Measurements from ENCODE around the gene KCNK5. TPM values are rescaled to one million over a fixed set of nuclear protein-coding genes. Genes with fewer than 3 reads are reported as not detected.

Gene KCNK5
- total and polyA plus RNA-seq, 9 of the 15 experiments (the other 6 are each of a cell fraction or from before 2014, with no cell fraction given), result 1.5 to 45.8 (median 25.8) TPM

DNA sequence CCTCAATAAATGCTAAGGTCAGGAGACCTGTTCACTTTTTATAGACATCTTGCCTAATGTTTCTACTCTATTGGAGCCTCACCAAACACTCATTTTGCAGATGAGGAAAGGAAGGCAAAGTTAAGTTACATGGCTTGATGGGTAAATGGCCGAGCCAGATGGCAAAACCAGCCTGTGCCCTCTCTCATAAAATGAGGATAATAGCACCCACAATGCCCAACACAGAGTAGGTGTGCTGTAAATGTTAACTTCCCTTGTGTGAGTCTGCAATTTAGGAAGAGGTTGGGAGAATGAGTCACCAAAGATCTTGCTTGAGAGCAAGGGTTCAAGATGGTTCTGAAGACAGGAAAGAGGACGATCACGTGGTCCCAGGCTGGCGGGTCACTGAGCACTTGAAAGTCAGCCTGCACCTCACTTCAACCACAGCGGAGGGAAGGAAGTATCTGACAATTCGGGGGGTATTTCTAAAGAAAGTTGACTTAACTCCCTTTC, 3.3 kb downstream of the KCNK5 start (continued):
- TF ChIP-seq THRB (CRISPR knock-in tag; conservative IDR thresholded peaks at IDR 0.05), result no peak

DNA sequence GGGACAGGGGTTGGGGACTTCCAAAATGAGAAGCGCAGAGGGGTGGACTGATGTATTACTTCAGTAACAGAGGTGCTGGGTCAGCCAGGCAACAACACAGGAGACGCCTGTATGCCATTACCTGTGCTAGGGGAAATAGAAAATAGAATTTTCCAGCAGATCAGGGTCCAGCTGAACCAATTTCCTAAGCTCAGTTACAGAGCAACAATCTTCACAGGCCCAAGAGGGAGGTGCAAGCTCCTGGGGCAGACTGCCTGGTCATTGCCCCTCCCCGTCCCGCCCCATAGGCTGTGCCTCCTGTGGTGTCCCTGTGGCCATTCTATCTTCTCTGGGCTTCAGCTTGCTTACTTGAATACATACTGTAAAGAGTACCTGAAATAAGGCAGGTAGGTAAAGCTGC, 3.7 kb downstream of the KCNK5 start:
- in situ Hi-C loops (cut with MboI) (no loop called here), intact Hi-C loops (cut with micrococcal nuclease) (loop anchor here (5.0 to 10.0 kb wide), 2 partner anchors 58 to 111 kb away; partner anchors contain the start of gene SAYSD1)
- H3K9ac ChIP-seq (ENCODE audit: insufficient read depth in 1 of 2, low read depth in 2 of 2, low read length in 2 of 2), result peak overlapping the region; percentile 74 to 82; a peak in 3 of 4 replicates
- H3K9me1 ChIP-seq (ENCODE audit: control insufficient read depth, insufficient read depth, low read length), result peaks cover 5% of the 10 kb centered on the region
- BruUV-seq (replicated peaks), result no TSS peak
- peak overlapping the region; percentile 92 for H3K27ac ChIP-seq (ENCODE audit: extremely low read depth, low read depth, low read length)
- CTCF ChIA-PET (ENCODE audit: low intra/inter-chr PET ratio), result no interaction called here
- POLR2A ChIA-PET, result interaction anchor here (0.6 to 2.5 kb wide), 6 partner anchors 9 to 407 kb away, joined by 3 to 14 read pairs (median 3); no protein-coding TSS in a partner anchor
- H2AFZ ChIP-seq (ENCODE audit: low read depth, low read length), result peak overlapping the region; percentile 32; the same call in 1 of the 2 replicates
- H3K79me2 ChIP-seq (ENCODE audit: control insufficient read depth, insufficient read depth, low read length), result peaks cover 87% of the 10 kb centered on the region
- FAIRE-seq (peak; percentile 85), DNase-seq (ENCODE audit: extremely low read depth in 1 of 4, low spot score in 3 of 4) (peak; percentile 65 to 93 (median 80)), ATAC-seq (peak; percentile 77)
- H4K20me1 ChIP-seq (replicated peaks; ENCODE audit: control insufficient read depth, insufficient read depth, low read length), result peaks cover 14% of the 10 kb centered on the region; the same call in 1 of the 2 replicates
- no peaks in the 10 kb centered on the region for H3K27me3 ChIP-seq (ENCODE audit: control insufficient read depth in 2 of 2, insufficient read depth in 2 of 2, low read length in 2 of 2)
- 20% methylated on average over 4 of the region's 4 CpGs for WGBS (ENCODE audit: insufficient coverage, low coverage, missing lambda C conversion rate)
- peaks cover 65 to 67% of the 10 kb centered on the region in 2 experiments for H3K4me1 ChIP-seq (replicated peaks in 1 of 2; ENCODE audit: control insufficient read depth in 2 of 2, insufficient read depth in 2 of 2, low read length in 2 of 2)
- H3K36me3 ChIP-seq (ENCODE audit: control insufficient read depth, insufficient read depth, low read length), result peaks cover 51% of the 10 kb centered on the region
- peak overlapping the region; percentile 73 for H3K4me3 ChIP-seq
- no peaks in the 10 kb centered on the region for H3K9me3 ChIP-seq (replicated peaks; ENCODE audit: control insufficient read depth, insufficient read depth, low read depth, low read length)
- H3K4me2 ChIP-seq (ENCODE audit: insufficient read depth, low read length), result peak overlapping the region; percentile 91
- TF ChIP-seq RBM25 (IDR thresholded peaks at IDR 0.05; ENCODE audit: low read depth, low read length, severe bottlenecking) (no peak), THAP7 (CRISPR knock-in tag; IDR thresholded peaks at IDR 0.05) (no peak), HOXB6 (CRISPR knock-in tag; IDR thresholded peaks at IDR 0.05; ENCODE audit: borderline replicate concordance) (no peak), MYC (IDR thresholded peaks at IDR 0.05; ENCODE audit: low read depth, low read length) (no peak), MYC (CRISPR knock-in tag; IDR thresholded peaks at IDR 0.05; ENCODE audit: borderline replicate concordance, low read depth) (no peak), SRF (CRISPR knock-in tag; IDR thresholded peaks at IDR 0.05) (0 out of 4 replicates have a peak, but pooled peaks of 1 of the 2 experiments have one; percentile 37), SMARCE1 (IDR thresholded peaks at IDR 0.05) (no peak), ZBTB17 (CRISPR knock-in tag; IDR thresholded peaks at IDR 0.05) (no peak), NRF1 (conservative IDR thresholded peaks at IDR 0.05 in 1 of 2, IDR thresholded peaks at IDR 0.05 in 1 of 2) (peak in 1 of 2 experiments; percentile 28; a peak in 3 of 4 replicates), ZNF75A (CRISPR knock-in tag; IDR thresholded peaks at IDR 0.05) (no peak), RCOR1 (IDR thresholded peaks at IDR 0.05; ENCODE audit: borderline replicate concordance in 1 of 2, low read depth in 2 of 2, low read length in 2 of 2) (peak in 1 of 2 experiments; percentile 32; a peak in 1 of 4 replicates)
- TF ChIP-seq, protein P1, sequence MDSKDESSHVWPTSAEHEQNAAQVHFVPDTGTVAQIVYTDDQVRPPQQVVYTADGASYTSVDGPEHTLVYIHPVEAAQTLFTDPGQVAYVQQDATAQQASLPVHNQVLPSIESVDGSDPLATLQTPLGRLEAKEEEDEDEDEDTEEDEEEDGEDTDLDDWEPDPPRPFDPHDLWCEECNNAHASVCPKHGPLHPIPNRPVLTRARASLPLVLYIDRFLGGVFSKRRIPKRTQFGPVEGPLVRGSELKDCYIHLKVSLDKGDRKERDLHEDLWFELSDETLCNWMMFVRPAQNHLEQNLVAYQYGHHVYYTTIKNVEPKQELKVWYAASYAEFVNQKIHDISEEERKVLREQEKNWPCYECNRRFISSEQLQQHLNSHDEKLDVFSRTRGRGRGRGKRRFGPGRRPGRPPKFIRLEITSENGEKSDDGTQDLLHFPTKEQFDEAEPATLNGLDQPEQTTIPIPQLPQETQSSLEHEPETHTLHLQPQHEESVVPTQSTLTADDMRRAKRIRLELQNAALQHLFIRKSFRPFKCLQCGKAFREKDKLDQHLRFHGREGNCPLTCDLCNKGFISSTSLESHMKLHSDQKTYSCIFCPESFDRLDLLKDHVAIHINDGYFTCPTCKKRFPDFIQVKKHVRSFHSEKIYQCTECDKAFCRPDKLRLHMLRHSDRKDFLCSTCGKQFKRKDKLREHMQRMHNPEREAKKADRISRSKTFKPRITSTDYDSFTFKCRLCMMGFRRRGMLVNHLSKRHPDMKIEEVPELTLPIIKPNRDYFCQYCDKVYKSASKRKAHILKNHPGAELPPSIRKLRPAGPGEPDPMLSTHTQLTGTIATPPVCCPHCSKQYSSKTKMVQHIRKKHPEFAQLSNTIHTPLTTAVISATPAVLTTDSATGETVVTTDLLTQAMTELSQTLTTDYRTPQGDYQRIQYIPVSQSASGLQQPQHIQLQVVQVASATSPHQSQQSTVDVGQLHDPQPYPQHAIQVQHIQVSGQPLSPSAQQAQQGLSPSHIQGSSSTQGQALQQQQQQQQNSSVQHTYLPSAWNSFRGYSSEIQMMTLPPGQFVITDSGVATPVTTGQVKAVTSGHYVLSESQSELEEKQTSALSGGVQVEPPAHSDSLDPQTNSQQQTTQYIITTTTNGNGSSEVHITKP (IDR thresholded peaks at IDR 0.05; ENCODE audit: partially characterized antibody), result peak; percentile 96
